Right lobe of liver (tissue), 6 donors: ENCODE results near the gene C1orf210. TPM values are rescaled to one million over a fixed set of nuclear protein-coding genes. Genes with fewer than 3 reads are reported as not detected.
A peak's percentile ranks its signal among the peaks of the same experiment; 100 is the strongest.

Source experiments
- ATAC-seq, 4 donors: fragments of 200-7000 bp; cut with Tn5 transposase; one replicate each; pipeline ENCODE4 v1.9.1; 2020; ENCODE audit warnings: mild to moderate bottlenecking in 4 of 4, moderate library complexity in 4 of 4
- DNase-seq, 3 donors: peaks; one replicate each; pipeline ENCODE4 v3.0.0-alpha.2; 2020
- H3K27ac ChIP-seq, 3 donors: fragments of 200-600 bp; one replicate each; pipeline ENCODE4 v1.8.0; 2022
- H3K27me3 ChIP-seq, 2 donors: fragments of 200-600 bp; one replicate each; pipeline ENCODE4 v1.8.0; 2022
- H3K36me3 ChIP-seq, 4 donors: fragments of 200-600 bp; sonication (generic) in 1 of 4; one replicate each; pipeline versions ENCODE4 v1.5.1 to v1.8.0; 2017 to 2022; ENCODE audit warnings: control low read depth in 1 of 4
- H3K4me1 ChIP-seq, 4 donors: fragments of 200-600 bp; sonication (generic) in 1 of 4; one replicate each; pipeline versions ENCODE4 v1.5.1 to v1.8.0; 2017 to 2022; ENCODE audit warnings: control low read depth in 1 of 4
- H3K4me3 ChIP-seq, 3 donors: fragments of 200-600 bp; one replicate each; pipeline ENCODE4 v1.8.0; 2022
- H3K9me3 ChIP-seq, 4 donors: fragments of 200-600 bp; sonication (generic) in 1 of 4; one replicate each; pipeline versions ENCODE4 v1.5.1 to v1.8.0; 2017 to 2022; ENCODE audit warnings: control low read depth in 1 of 4
- POLR2A ChIP-seq: fragments of 450-650 bp; IDR thresholded peaks from one replicate; pipeline ENCODE4 v1.6.1; 2017; ENCODE audit warnings: antibody characterized with exemption, mild to moderate bottlenecking
- WGBS: methylation state at CpG from one replicate; pipeline ENCODE4 v1.1.6; 2018; ENCODE audit warnings: low coverage, low lambda C conversion rate; ENCODE audit not compliant: insufficient coverage; ENCODE audit errors: missing lambda C conversion rate; 5-methylcytosine and 5-hydroxymethylcytosine counted together
- intact Hi-C, 2 donors: fragments of 100-400 bp; cut with DNase I; formaldehyde crosslinking; loops; one replicate each; pipeline versions ENCODE4 v1.11.2 to v1.14.1; 2022
- total RNA-seq, 6 experiments: library from RNA; depleted of rRNA in 2 of 6; stranded (reverse); fragments of >200 nt in 2 of 6; fragmentation: NEBNext Ultra II Directional in 3 of 6; extraction: Animal tissue kit (Norgen Biotek cat#: 25700) in 3 of 6; gene quantifications; one replicate each; pipeline versions ENCODE4 v1.1.0 to v1.2.4, GENCODE V29; 2016 to 2023
- TF ChIP-seq, protein P1 (sequence below), 4 donors: fragments of 200-600 bp in 3 of 4; fragments of 450-650 bp in 1 of 4; IDR thresholded peaks; one replicate each; pipeline versions ENCODE4 v1.5.1 to v1.8.0; 2016 to 2022; ENCODE audit warnings: antibody characterized with exemption in 4 of 4, mild to moderate bottlenecking in 2 of 4
- donor health status: DM: no; HTN: yes; CAD: no.
- donor health status: DM: no; HTN: no; CAD: no.
- donor health status: DM: no; HTN: no; CAD: no.
- donor health status: DM: no; HTN: yes; CAD: no.
- donor health status: DM: no; HTN: yes; CAD: no.

Gene C1orf210
- total RNA-seq, 6 experiments from 2014 or later = 0.58 to 2.7 (median 1.7) TPM

- Histone ChIP-seq H3K4me1 (peaks cover 0 to 8% (median 4%) of the 10 kb centered on the region in 4 donors), H3K27me3 (no peaks in the 10 kb centered on the region), H3K9me3 (no peaks in the 10 kb centered on the region), H3K27ac (peak overlapping the region; percentile 11 to 73 (median 44)), H3K36me3 (no peaks in the 10 kb centered on the region), H3K4me3 (no peak overlapping the region)
- ATAC-seq = no peak
- DNase-seq = no peak
- intact Hi-C loops = no loop called here
- TF ChIP-seq POLR2A = no peak
- TF ChIP-seq, protein P1, sequence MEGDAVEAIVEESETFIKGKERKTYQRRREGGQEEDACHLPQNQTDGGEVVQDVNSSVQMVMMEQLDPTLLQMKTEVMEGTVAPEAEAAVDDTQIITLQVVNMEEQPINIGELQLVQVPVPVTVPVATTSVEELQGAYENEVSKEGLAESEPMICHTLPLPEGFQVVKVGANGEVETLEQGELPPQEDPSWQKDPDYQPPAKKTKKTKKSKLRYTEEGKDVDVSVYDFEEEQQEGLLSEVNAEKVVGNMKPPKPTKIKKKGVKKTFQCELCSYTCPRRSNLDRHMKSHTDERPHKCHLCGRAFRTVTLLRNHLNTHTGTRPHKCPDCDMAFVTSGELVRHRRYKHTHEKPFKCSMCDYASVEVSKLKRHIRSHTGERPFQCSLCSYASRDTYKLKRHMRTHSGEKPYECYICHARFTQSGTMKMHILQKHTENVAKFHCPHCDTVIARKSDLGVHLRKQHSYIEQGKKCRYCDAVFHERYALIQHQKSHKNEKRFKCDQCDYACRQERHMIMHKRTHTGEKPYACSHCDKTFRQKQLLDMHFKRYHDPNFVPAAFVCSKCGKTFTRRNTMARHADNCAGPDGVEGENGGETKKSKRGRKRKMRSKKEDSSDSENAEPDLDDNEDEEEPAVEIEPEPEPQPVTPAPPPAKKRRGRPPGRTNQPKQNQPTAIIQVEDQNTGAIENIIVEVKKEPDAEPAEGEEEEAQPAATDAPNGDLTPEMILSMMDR (IDR thresholded peaks at IDR 0.05) = no peak
- 93% methylated on average over 8 of the region's 8 CpGs for WGBS
Observed at GRCh38 chr1:43294761-43295160, 9.4 kb upstream of the C1orf210 start.

DNA sequence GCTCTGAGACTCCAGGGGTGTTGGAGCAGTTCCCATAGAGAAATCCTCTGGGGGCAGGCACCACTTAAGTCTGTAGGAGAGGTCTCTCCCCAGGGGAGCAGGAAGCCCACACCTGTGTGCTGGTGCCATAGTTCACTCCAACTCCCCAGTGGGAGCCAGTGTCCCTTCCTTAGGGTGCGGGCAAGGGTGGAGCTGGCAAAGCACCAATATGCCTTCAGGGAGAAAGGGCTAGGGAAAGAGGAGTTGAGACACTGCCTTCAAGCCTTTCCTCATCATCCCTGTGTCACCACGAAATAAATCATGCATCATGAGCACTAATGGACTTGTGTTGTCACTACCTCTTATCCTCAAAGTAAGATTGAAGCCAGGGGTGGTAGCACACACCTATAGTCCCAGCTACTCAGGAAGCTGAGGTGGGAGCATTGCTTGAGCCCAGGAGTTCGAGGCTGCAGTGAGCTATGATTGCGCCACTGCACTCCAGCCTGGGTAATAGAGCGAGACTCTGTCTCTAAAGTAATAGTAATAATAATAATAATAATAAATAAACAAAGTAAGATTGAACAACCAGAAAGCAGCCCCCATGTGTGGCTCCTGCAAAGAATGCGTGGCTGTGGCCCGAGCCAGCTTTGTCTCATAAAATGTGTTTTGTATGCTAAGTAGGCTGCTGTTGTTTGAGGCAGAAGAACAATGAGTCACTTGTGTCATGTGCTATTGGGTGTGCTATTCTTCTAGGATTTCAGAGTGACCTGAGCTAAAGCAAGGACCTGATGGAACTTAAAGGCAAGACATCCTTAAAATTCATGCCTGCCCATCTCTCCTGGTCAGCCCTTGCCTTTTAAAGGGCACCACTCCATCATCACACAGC is 8.7 kb upstream of the C1orf210 start:
- TF ChIP-seq, protein P1 (IDR thresholded peaks at IDR 0.05) = no peak
- TF ChIP-seq POLR2A = no peak
- ATAC-seq (no peak), DNase-seq (no peak)
- no peak overlapping the region for H3K4me3 ChIP-seq
- H3K4me1 ChIP-seq = peaks cover 0 to 8% (median 4%) of the 10 kb centered on the region in 4 donors
- H3K9me3 ChIP-seq = no peaks in the 10 kb centered on the region
- H3K36me3 ChIP-seq = no peaks in the 10 kb centered on the region
- 74% methylated on average over 5 of the region's 7 CpGs for WGBS
- intact Hi-C loops = no loop called here
- H3K27ac ChIP-seq = peak overlapping the region in 1 of 3 donors; percentile 73
- H3K27me3 ChIP-seq = no peaks in the 10 kb centered on the region

GRCh38 chr1:43293176-43293575 is 7.8 kb upstream of the C1orf210 start:
- WGBS = 73% methylated on average over 2 of the region's 2 CpGs
- intact Hi-C loops = no loop called here
- peaks cover 0 to 8% (median 4%) of the 10 kb centered on the region in 4 donors for H3K4me1 ChIP-seq
- TF ChIP-seq, protein P1 (IDR thresholded peaks at IDR 0.05) = no peak
- no peak for TF ChIP-seq POLR2A
- H3K27me3 ChIP-seq = no peaks in the 10 kb centered on the region
- ATAC-seq (no peak), DNase-seq (no peak)
- no peak overlapping the region for H3K4me3 ChIP-seq
- no peak overlapping the region for H3K27ac ChIP-seq
- H3K36me3 ChIP-seq = no peaks in the 10 kb centered on the region
- no peaks in the 10 kb centered on the region for H3K9me3 ChIP-seq

DNA sequence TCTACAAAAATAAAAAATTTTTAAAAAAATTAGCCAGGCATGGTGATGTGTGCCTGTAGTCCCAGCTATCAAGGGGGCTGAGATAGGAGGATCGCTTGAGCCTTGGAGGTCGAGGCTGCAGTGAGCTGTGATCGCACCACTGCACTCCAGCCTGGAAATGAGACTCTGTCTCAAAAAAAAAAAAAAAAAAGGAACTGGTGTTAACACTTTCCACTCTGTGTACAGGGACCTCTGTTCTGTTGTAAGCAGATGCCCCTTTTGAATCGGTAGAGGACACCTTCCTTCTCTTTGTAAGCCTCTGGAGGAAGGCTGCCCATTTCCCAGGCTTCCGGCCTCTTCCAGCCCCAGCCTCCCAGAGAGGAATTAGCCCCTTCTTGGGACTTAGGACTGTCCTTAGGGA is 7.3 kb upstream of the C1orf210 start:
- H3K27me3 ChIP-seq = no peaks in the 10 kb centered on the region
- ATAC-seq (no peak), DNase-seq (no peak)
- WGBS = 94% methylated on average over 3 of the region's 5 CpGs
- no peak overlapping the region for H3K4me3 ChIP-seq
- intact Hi-C loops = no loop called here
- no peak overlapping the region for H3K27ac ChIP-seq
- H3K9me3 ChIP-seq = no peaks in the 10 kb centered on the region
- no peaks in the 10 kb centered on the region for H3K36me3 ChIP-seq
- TF ChIP-seq, protein P1 (IDR thresholded peaks at IDR 0.05) = no peak
- no peak for TF ChIP-seq POLR2A
- H3K4me1 ChIP-seq = peaks cover 0 to 8% (median 4%) of the 10 kb centered on the region in 4 donors
